T-helper 1 cell treated with Interleukin-12 subunit alpha and Interleukin-12 subunit beta and Interleukin-4 antibody, amounts not matched to agents 30 μg/mL and 1 μg/mL, for 36 hours (primary cell): Measurements from ENCODE around the gene PITPNC1.
"Not testable (repeated sequence)": the region's sequence is repeated elsewhere in the genome, so short reads cannot be mapped to it uniquely, and the experiment has no call there.

Experiments used
- H3K27ac Mint-ChIP-seq: one replicate; pipeline ENCODE4 v1.8.0; 2021; ENCODE audit warnings: mild to moderate bottlenecking, mixed read lengths
- H3K27me3 Mint-ChIP-seq: one replicate; pipeline ENCODE4 v1.8.0; 2021; ENCODE audit warnings: low read depth, mixed read lengths
- H3K36me3 Mint-ChIP-seq: one replicate; pipeline ENCODE4 v1.8.0; 2021; ENCODE audit warnings: low read depth, mixed read lengths
- H3K4me1 Mint-ChIP-seq: one replicate; pipeline ENCODE4 v1.8.0; 2021; ENCODE audit warnings: low read depth, mixed read lengths
- H3K4me3 Mint-ChIP-seq: one replicate; pipeline ENCODE4 v1.8.0; 2021; ENCODE audit warnings: mild to moderate bottlenecking, moderate library complexity, mixed read lengths
- H3K9me3 Mint-ChIP-seq: one replicate; pipeline ENCODE4 v1.8.0; 2021; ENCODE audit warnings: mixed read lengths

Gene PITPNC1

GRCh38 chr17:67637901-67638641, 261.0 kb downstream of the PITPNC1 start:
- no peaks in the 10 kb centered on the region for H3K9me3 Mint-ChIP-seq
- no peak overlapping the region for H3K27ac Mint-ChIP-seq
- H3K4me3 Mint-ChIP-seq: no peak overlapping the region
- H3K27me3 Mint-ChIP-seq: no peaks in the 10 kb centered on the region
- no peaks in the 10 kb centered on the region for H3K36me3 Mint-ChIP-seq
- H3K4me1 Mint-ChIP-seq: no peaks in the 10 kb centered on the region

GRCh38 chr17:67638871-67639270, 261.8 kb downstream of the PITPNC1 start:
- no peaks in the 10 kb centered on the region for H3K9me3 Mint-ChIP-seq
- H3K4me1 Mint-ChIP-seq: no peaks in the 10 kb centered on the region
- no peak overlapping the region for H3K27ac Mint-ChIP-seq
- H3K27me3 Mint-ChIP-seq: no peaks in the 10 kb centered on the region
- H3K4me3 Mint-ChIP-seq: no peak overlapping the region
- no peaks in the 10 kb centered on the region for H3K36me3 Mint-ChIP-seq

GRCh38 chr17:67639555-67639954, 262.5 kb downstream of the PITPNC1 start:
- no peaks in the 10 kb centered on the region for H3K9me3 Mint-ChIP-seq

GRCh38 chr17:67639979-67640378, 262.9 kb downstream of the PITPNC1 start:
- Mint-ChIP-seq H3K27ac (no peak overlapping the region), H3K36me3 (no peaks in the 10 kb centered on the region), H3K4me3 (no peak overlapping the region), H3K27me3 (no peaks in the 10 kb centered on the region), H3K4me1 (no peaks in the 10 kb centered on the region), H3K9me3 (no peaks in the 10 kb centered on the region)

More at GRCh38 chr17:67639555-67639954, 262.5 kb downstream of the PITPNC1 start:
- H3K27ac Mint-ChIP-seq: no peak overlapping the region
- no peaks in the 10 kb centered on the region for H3K36me3 Mint-ChIP-seq
- no peak overlapping the region for H3K4me3 Mint-ChIP-seq
- H3K4me1 Mint-ChIP-seq: no peaks in the 10 kb centered on the region
- H3K27me3 Mint-ChIP-seq: no peaks in the 10 kb centered on the region

DNA sequence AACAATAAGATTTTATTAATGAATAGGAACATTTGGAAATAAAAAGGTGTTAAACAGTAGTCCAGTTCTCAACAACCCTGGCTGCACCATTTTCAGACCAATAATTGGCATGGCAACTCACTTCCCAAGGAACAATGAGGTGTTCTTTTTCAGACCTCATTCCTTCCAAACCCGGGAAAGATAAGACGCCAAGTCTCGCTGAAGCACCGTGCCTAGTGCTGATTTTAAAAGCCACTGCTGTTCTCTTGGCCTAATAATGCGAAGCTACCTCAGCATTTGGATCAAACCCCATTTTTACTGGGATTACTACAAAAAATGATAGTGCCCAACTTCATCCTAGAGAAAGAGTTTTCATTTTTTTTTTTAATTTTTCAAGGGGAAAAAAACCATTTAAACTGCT, 265.4 kb downstream of the PITPNC1 start:
- no peaks in the 10 kb centered on the region for H3K27me3 Mint-ChIP-seq
- H3K27ac Mint-ChIP-seq: no peak overlapping the region
- H3K9me3 Mint-ChIP-seq: no peaks in the 10 kb centered on the region
- no peaks in the 10 kb centered on the region for H3K4me1 Mint-ChIP-seq
- H3K4me3 Mint-ChIP-seq: no peak overlapping the region
- no peaks in the 10 kb centered on the region for H3K36me3 Mint-ChIP-seq

DNA sequence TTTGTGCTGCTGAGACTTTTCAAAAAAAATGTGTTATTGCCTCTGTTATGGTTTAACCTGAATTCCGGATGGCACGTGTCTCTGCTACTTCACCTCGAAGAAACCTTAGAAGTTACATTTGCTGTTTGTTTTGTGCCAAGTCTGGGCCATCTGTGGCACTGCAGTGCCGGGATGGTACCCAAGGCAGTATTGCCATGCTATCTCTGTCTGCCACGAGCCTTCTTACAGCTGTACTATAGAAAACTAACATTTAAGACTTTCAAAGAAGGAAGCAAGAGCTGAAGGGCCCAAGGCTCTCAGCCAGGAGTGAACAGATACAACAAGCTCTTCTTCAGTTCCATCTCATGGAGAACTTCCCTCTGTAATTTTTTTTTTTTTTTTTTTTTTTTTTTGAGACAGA, 267.0 kb downstream of the PITPNC1 start:
- no peaks in the 10 kb centered on the region for H3K4me1 Mint-ChIP-seq
- no peaks in the 10 kb centered on the region for H3K36me3 Mint-ChIP-seq
- H3K27me3 Mint-ChIP-seq: no peaks in the 10 kb centered on the region
- H3K9me3 Mint-ChIP-seq: no peaks in the 10 kb centered on the region
- H3K4me3 Mint-ChIP-seq: no peak overlapping the region
- H3K27ac Mint-ChIP-seq: no peak overlapping the region

- H3K27me3 Mint-ChIP-seq, H3K27ac Mint-ChIP-seq, H3K4me3 Mint-ChIP-seq, H3K9me3 Mint-ChIP-seq, H3K4me1 Mint-ChIP-seq, H3K36me3 Mint-ChIP-seq: not testable (repeated sequence)
These were observed 268.1 kb downstream of the PITPNC1 start for GRCh38 chr17:67645195-67645594.

GRCh38 chr17:67646472-67646871, 269.4 kb downstream of the PITPNC1 start:
- H3K36me3 Mint-ChIP-seq: no peaks in the 10 kb centered on the region
- H3K27me3 Mint-ChIP-seq: no peaks in the 10 kb centered on the region
- no peaks in the 10 kb centered on the region for H3K4me1 Mint-ChIP-seq
- no peaks in the 10 kb centered on the region for H3K9me3 Mint-ChIP-seq
- H3K27ac Mint-ChIP-seq: no peak overlapping the region
- no peak overlapping the region for H3K4me3 Mint-ChIP-seq

DNA sequence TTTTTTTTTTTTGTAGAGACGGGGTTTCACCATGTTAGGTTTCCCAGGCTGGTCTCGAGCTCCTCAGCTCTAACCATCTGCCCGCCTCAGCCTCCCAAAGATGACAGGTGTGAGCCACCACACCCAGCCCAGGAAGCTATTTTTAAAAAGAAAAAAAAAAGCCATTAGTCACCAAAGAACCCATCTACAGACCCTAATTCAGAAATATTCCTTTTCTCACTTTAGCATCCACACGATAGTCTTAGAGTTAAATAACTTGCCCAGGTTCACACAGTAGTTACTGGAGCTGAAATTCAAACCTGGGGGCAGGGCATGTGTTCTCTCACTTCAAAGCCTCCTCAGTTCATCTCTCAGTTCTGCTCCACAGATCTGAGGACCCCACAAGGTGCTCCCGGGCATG, 270.4 kb downstream of the PITPNC1 start:
- no peaks in the 10 kb centered on the region for H3K9me3 Mint-ChIP-seq
- no peak overlapping the region for H3K27ac Mint-ChIP-seq

GRCh38 chr17:67648032-67648905, 271.2 kb downstream of the PITPNC1 start:
- Mint-ChIP-seq H3K27me3 (no peaks in the 10 kb centered on the region), H3K9me3 (no peaks in the 10 kb centered on the region), H3K36me3 (no peaks in the 10 kb centered on the region), H3K27ac (no peak overlapping the region), H3K4me1 (no peaks in the 10 kb centered on the region), H3K4me3 (no peak overlapping the region)

More for the DNA sequence above, 270.4 kb downstream of the PITPNC1 start:
- Mint-ChIP-seq H3K27me3 (no peaks in the 10 kb centered on the region), H3K36me3 (no peaks in the 10 kb centered on the region), H3K4me1 (no peaks in the 10 kb centered on the region), H3K4me3 (no peak overlapping the region)

- not testable (repeated sequence) for H3K27ac Mint-ChIP-seq
These were observed 271.8 kb downstream of the PITPNC1 start for GRCh38 chr17:67648906-67649295.

GRCh38 chr17:67649891-67650290, 272.8 kb downstream of the PITPNC1 start:
- Mint-ChIP-seq H3K36me3 (no peaks in the 10 kb centered on the region), H3K27me3 (no peaks in the 10 kb centered on the region), H3K4me3 (no peak overlapping the region), H3K27ac (no peak overlapping the region), H3K9me3 (no peaks in the 10 kb centered on the region), H3K4me1 (no peaks in the 10 kb centered on the region)

More at GRCh38 chr17:67648906-67649295, 271.8 kb downstream of the PITPNC1 start:
- H3K4me1 Mint-ChIP-seq, H3K27me3 Mint-ChIP-seq, H3K9me3 Mint-ChIP-seq, H3K4me3 Mint-ChIP-seq, H3K36me3 Mint-ChIP-seq: not testable (repeated sequence)

DNA sequence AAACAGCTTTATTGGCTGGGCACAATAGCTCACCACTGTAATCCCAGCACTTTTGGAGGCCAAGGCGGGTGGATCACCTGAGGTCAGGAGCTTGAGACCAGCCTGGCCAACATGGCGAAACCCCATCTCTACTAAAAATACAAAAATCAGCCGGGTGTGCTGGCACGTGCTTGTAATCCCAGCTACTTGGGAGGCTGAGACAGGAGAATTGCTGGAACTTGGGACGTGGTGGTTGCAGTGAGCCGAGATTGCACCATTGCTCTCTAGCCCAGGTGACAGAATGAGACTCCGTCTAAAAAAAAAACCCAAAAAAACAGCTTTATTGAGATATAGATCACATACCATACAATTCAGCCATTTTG, 274.1 kb downstream of the PITPNC1 start:
- not testable (repeated sequence) for H3K27me3 Mint-ChIP-seq, H3K27ac Mint-ChIP-seq, H3K4me1 Mint-ChIP-seq

GRCh38 chr17:67652433-67652832, 275.4 kb downstream of the PITPNC1 start:
- H3K9me3 Mint-ChIP-seq: peaks cover 6% of the 10 kb centered on the region
- no peak overlapping the region for H3K4me3 Mint-ChIP-seq
- no peaks in the 10 kb centered on the region for H3K27me3 Mint-ChIP-seq
- peaks cover 1% of the 10 kb centered on the region for H3K36me3 Mint-ChIP-seq
- no peaks in the 10 kb centered on the region for H3K4me1 Mint-ChIP-seq
- no peak overlapping the region for H3K27ac Mint-ChIP-seq

More for the DNA sequence above, 274.1 kb downstream of the PITPNC1 start:
- not testable (repeated sequence) for H3K36me3 Mint-ChIP-seq, H3K4me3 Mint-ChIP-seq, H3K9me3 Mint-ChIP-seq

- Mint-ChIP-seq H3K4me1 (peaks cover 1% of the 10 kb centered on the region), H3K36me3 (peaks cover 11% of the 10 kb centered on the region), H3K27ac (no peak overlapping the region), H3K9me3 (peaks cover 20% of the 10 kb centered on the region), H3K27me3 (no peaks in the 10 kb centered on the region), H3K4me3 (no peak overlapping the region)
These were observed 278.5 kb downstream of the PITPNC1 start for GRCh38 chr17:67655478-67656148.
